HG02840 (cell line): ENCODE data around the gene C6orf15.
"Not testable (repeated sequence)": the region's sequence is repeated elsewhere in the genome, so short reads cannot be mapped to it uniquely, and the experiment has no call there.

Experiments used
- ATAC-seq: cut with Tn5 transposase; IDR thresholded peaks from one replicate; pipeline ENCODE4 v1.9.1; 2021; ENCODE audit warnings: mild to moderate bottlenecking, moderate library complexity, moderate number of reproducible peaks; ENCODE audit not compliant: unreplicated experiment, low FRiP score

The C6orf15 gene

DNA sequence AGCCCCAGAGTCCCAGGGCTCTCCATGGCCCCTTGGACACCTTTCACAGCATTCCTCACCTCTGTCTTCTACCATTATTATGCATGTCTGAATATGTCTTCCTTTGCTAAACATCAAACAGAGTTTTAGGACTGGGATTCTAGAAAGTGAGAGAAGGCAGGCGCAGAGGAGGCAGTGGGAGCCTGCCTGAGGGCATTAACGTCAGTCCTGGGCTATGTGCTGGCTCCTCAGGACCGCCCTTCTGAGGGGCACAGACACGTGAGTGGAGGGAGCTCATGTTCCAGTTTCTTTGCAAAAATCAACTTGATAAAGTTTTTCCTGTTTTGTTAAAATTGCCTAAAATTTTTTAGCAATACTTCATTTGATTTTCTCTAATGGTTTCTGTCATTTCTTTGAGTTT, 38.0 kb downstream of the C6orf15 start:
- ATAC-seq: no peak

DNA sequence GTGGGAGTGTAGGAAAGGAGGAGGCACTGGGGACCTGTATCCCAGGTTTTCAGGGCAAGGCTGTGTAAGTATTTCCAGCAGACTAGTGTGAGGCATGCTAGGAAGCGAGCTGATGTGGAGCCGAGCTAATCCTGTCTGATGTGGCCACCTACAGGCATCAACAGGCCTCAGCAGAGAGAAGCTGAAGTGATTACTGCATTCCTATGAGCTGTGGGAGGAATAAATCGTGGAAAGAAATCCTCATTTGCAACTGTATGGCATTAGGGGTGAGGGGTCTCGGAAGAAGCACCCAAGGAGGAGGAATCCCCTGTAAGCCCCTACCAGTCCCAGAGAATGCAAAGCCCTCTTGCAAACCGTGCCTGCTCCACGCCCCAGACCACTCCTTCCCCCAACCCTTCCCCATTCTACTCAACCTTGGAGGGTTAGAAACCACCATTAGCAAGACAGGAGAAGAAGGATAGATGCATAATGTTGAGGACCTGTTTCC, 41.6 kb downstream of the C6orf15 start:
- ATAC-seq: no peak

DNA sequence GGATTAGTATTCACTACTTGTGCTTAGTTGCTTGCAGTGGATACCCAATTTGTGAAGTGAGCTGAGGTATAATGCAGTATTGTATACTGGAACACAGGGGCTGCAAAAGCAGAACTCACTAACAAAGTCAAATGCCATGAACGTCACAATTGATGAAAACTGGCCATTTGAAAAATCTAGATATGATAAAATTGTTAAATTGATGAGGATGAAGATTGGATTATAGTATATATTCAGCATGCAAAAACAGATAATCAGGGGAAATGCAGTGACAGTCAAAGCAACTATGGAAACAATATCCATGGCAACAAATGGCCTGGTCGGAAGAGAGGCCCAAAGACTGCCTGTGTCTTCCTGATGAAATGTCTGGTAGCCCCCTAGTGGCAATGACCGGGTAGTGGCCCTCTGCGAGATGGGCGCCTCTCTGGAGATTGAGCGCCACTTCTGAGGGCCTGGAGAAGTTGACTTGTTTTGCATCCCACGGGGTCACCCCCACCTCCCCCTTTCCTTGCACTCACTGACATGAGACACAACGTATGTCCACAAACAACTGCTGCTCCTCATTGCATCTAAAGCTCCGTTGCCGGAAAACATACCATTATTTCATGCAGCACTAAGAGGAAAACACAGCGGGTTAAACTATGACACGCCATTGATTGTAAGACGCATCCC, 43.6 kb downstream of the C6orf15 start:
- no peak for ATAC-seq

DNA sequence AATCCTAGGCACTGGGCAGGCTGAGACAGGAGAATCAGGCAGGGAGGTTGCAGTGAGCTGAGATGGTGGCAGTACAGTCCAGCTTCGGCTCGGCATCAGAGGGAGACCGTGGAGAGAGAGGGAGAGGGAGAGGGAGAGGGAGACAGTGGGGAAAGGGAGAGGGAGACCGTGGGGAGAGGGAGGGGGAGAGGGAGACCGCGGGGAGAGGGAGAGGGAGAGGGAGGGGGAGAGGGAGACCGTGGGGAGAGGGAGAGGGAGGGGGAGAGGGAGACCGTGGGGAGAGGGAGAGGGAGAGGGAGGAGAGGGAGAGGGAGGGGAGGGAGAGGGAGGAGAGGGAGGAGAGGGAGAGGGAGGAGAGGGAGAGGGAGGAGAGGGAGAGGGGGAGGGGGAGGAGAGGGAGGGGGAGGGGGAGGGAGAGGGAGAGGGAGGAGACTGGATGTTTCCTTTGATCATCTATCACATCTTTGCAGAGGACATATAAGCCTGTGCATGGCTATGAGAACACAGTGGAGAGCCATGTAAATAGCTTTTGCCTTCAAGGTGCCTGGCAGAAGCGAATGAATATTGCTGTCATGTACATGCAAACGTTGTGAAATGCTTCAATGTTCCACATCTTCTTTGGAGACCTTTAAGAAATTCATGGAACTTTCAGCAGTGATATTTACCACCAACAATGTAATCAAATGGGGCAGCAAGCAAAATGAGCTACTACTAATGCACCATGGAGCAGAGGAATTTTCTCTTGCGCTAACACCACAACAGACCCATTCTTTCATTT, 44.3 kb downstream of the C6orf15 start:
- not testable (repeated sequence) for ATAC-seq

DNA sequence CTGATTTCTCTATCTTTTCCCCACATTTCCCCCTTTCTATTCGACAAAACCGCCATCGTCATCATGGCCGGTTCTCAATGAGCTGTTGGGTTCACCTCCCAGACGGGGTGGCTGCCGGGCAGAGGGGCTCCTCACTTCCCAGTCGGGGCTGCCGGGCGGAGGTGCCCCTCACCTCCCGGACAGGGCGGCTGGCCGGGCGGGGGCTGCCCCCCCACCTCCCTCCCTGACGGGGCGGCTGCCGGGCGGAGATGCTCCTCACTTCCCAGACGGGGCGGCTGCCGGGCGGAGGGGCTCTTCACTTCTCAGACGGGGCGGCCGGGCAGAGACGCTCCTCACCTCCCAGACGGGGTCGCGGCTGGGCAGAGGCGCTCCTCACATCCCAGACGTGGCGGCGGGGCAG, 45.3 kb downstream of the C6orf15 start:
- not testable (repeated sequence) for ATAC-seq

DNA sequence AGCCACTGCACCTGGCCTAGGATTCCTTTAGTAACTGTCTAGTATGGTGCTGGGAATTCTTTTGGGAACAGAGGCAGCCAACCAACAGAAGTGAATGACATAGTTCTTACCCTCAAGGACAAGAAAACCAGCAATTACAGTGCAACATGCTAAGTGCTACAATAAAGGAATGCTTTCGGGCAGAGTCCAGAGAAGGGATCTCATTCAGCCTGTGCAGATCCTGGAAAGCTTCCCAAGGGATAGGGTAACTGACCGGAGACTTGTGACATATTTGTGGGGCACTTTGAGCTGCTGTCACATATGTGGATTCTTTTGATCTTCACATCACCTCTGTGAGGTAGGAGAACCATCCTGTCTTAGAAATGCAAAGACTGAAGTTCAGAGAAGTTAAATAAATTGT, 46.8 kb downstream of the C6orf15 start:
- no peak for ATAC-seq

DNA sequence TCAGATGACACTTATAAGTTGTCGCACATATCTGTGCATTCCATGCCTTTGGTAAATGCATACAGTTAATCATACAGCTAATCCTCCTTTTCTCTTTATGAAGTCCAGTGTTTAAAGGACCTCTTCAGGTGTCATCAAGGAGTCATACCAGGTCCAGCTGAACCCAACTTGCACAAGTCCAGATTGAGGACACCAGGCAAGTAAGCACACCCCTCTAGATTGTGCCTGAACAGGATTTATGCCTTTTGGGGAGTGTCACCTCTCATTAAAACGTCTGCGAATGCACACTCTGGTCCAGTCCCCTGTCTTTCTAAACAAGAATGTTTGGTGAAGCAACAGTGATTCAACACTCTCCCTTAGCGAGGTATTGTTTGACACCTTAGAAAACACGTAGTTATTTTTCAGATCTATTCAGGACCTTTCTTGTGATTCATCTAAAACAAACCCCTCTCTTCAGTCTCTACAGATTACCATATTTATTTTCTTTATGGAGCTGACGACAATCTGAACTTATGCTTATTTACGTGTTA, 48.4 kb downstream of the C6orf15 start:
- no peak for ATAC-seq
